Activated T-cell treated with anti-CD3 and anti-CD28 coated beads for 4 hours (primary cell): ENCODE results near the gene PRKAG2.
"Not testable (repeated sequence)": the region's sequence is repeated elsewhere in the genome, so short reads cannot be mapped to it uniquely, and the experiment has no call there.

Experiments used
- DNase-seq: peaks from one replicate; pipeline ENCODE4 v3.0.0-alpha.2; 2020

The PRKAG2 gene

DNA sequence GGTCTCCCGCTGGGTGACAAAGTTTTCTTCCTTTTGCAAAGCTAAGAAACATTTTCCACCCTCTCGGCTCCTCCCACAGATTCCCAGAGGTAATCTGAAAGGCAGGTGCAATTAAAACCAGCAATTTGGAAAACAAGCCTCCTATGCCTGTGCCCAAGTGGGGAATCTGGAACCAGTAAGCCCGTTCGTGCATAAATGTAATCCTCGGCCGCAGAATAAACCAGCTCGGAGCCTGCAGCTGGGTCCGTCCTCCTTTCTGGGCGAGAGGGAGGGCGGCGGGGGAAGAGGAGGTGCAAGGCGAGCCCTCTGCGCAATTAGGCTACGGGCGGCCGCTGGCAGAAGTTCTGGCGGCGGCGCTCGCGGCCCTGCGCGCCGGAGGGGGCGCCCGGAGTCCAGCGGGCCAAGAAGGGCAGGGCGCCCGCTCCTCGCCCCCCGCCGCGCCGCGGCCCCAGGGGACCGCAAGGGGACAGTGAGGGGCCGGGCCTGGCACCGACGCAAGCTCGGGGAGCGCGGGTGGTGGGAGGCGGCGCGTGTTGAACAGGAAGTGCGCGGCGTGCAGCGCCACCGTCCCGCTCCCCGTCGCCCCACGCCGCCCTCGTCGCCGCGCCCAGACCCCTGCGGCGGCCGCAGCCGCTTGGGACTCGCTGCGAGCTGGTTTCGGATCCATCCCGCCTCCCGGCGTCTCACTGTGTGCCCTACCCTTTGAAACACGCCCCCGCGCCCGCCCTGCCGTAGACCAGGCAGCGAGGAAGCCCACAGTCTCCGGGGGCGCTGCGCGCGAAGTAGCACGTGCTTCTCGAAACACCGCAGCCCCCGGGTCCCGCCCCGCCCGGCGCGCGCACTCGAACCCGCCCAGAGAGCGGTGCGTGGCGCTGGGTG, at the start of gene PRKAG2:
Gene PRKAG2 (minus strand): TSS at position 217 of the 879 bp plus-strand sequence. CDS start 495 bp downstream, outside the sequence.
- DNase-seq, result peak; percentile 76

DNA sequence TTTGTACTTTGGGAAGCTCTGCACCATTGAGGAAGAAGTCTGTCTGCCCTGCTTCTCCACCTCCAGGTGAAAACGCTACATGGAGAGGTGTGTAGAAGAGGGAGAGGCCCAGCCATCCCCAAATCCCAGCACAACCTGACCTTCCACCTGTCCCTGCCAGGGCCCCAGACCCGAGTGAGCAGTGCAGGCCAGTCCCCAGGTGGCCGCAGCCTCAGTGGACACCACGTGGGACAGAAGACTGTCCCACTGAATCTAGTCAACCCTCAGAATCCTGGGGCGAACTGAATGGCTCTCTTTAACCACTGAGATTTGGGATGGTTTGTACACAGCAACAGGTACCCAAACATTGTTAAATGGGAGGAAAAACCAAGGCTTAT, 49.4 kb upstream of the PRKAG2 start:
- no peak for DNase-seq

DNA sequence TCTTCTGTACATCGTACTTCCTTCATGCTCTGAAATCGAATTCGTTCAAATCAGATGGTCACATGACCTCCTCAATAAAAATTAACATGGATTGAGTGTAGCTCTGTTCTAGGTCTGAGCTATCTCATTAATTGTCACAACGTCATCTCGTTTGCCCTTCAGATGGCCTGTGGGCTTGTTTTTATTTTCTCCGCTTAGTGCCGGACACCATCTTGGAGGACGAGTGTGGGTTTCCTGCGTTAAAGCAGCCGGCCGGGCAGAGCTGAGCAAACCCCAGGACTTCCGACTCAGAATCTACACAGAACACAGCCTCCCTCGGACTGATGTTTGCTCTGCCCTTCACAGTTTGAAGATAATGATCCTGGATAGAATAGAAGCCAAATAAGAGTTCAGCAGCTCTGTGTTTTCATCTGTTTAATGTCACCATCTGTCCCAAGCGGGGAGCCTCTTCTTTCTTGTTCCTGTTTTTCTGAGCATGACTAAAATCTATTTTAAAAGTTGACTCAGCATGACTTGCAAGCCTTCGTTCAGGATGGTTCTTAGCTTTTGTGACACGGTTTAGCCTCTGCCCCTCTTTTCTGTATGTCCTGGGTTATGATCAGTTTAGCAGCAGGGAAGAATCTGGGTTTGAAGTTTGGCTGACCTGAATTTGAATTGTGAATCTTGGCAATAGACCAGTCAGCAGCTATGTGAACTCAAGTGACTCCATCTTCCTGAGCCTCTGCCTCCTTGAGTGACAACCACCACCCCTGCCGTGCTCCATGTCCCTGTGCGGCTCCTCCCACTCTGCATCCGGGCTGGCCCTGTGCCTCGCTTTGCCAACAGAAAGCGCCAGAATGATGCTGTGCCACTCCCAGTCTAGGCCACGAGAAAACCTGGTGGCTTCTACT, 48.8 kb upstream of the PRKAG2 start:
- no peak for DNase-seq

DNA sequence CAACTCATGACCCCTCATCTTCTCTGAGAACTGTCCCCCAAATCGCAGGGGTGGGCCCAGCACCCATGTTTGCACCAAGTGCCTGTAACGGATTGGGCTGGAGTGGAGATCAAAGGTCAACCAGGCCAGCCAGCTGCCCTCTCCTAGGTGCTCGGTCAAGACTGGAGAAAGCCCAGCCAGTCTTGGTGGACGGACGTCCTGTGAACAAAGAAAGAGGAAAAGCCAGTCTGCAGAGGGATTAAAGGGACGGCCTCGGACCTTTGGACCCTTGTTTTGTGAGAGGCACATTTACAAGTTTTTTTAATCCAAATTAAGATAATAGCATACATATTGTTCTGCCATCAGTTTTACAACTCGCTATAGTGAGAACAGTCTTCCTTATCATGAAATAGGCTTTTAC, 47.6 kb upstream of the PRKAG2 start:
- no peak for DNase-seq

DNA sequence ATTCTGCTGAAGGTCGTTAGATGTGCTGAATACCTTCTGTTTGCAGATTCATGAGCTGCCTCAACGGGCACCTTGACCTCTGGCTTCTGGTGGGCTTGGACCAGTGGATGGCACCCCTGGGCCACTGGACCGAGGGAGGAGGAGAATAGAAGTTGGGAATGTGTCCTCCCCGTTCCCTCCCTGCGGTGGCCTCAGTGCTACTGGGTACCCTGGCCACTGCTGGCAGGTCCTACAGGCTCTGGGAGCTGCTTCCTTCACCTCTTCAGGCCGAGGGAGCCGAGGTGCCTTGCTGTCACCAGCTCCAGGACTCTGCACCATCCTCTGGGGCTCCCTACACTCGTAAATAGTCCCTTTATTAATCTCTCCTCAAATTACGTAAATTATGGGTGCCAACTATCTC, 47.1 kb upstream of the PRKAG2 start:
- no peak for DNase-seq

DNA sequence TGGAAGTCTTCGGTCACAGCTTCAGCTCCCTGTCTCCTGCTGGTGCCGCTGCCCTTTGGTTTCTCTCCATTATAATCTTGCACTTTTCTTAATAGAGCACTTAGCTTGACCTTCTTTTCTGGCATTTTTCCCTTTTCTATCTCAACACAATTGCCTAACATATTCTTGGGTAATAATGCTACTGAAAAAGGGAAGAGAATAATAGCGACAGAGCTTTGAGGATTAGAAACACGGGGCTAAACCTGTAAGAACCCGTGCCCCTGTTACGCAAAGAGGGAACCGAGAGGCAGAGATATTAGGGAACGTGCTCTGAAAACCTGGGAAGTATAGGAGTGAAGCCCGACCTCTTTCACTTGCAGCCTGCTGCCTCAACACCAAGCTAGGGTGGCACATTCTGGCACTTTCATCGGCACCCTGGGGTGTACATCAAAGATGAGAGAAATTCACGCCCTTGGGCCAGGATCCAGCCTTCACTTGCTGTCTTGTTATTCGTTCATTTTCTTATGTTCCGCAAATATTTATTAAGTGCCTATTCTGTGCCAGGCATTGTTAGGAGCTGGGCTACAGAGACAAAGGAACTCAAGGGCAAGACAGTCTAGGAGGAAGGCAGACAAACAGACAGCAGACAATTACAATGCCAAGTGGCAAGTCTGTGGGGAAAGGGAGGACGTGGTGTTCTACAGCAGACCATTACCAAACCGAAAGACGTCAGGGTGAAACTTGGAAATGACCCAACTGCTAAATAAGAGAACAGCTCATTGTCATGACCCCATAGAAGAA, 46.4 kb upstream of the PRKAG2 start:
- DNase-seq, result no peak

DNA sequence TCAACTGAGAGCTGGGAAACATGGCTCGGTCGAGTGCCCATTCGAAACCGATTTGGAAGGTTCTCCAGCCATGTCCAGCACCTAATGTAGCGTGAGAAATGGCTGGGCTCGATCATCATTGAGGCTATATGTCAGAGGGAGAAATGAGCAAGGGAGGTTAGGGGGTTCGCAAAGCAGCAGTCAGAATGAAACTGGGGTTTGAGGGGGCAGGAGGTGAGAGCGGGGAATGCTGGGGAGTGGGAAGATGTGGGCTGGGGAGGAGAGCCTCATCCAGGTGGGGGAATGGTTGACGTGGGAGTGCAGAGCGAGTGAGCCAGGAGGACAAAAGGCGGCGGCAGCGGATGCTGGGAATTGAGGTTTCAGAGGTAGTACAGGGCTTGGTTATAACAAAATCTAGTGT, 44.5 kb upstream of the PRKAG2 start:
- DNase-seq, result no peak

DNA sequence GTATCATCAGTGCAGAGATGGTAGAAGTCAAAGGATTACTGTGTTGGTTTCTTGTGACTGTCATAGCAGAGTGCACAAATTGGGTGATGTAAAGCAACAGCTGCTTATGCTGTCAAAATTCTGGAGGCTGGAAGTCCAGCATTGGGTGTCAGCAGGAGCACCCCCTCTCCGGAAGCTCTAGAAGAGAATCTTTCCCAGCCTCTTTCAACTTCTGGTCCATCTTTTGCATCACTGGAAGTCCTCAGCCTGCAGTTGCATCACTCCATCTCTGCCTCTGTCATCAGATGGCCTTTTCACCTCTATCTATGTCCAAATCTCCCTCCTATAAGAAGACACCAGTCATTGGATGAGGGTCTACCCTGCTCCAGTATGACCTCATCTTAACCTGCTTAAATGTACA, 43.6 kb upstream of the PRKAG2 start:
- DNase-seq, result no peak

DNA sequence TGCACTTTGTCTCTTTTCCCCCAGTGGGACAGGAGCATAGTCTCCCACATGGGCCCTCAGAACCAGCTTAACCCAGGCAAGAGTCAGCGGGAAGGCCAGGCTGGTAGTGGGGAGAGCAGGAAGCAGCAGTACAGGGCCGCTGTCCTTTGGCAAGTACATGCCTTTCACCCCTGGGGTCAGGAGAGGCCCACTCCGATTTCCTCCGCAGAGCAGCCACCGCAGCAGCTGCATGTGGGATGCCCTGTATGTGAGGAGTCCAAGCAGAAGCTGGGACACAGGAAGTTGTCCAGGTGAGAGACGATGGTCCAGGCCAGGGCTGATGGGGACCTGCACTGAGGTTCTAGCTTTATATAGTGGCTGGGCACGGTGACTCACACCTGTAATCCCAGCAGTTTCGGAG, 42.7 kb upstream of the PRKAG2 start:
- DNase-seq, result no peak

DNA sequence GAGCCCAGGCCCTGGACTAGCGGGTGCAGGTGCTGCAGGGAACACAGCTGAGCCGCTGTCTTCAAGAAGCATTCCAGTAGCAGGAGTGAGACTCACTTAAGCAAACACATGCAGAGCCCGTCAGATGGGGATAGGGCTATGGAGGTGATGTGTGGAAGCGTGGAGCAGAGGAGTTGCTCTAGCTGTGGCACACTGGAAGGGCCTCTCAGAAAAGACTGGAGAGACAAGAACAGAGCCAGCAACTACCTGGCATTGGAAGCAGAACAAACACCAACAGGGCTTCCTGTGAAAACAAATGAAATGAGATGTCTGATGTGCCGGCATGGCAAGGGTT, 41.6 kb upstream of the PRKAG2 start:
- no peak for DNase-seq

DNA sequence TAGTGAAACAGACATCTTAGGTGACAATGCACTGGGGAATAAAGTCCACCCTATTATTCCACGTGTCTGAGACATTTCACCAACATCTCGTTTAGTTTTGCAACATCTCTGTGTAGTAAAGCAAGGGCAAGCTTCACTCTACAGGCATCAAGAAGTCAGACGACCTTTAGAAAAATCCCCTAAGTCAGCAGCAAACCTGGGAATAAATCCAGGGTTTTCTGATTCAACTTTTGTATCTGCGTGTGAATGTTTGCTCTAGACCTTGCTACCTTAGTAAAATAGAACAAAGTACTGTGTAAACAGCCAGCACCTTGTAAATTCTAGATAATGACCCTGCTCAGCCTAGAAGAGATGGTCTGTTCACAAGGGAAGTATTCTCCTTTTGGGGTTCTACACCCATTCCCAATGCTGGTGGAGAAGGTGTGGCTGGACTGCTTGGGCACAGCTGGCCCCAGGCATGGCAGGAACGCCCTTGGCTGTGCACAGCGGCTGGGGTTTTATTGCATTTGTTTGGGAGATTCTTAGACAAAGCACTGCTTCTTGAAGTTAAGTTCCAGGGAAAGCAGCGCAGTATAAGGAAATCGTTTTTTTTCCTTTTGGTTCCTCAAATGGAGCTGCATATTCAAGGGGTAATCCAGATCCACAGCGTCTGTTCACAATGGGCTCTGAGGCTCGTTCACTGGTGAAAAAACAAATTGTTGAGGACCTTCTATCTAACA, 41.0 kb upstream of the PRKAG2 start:
- no peak for DNase-seq

DNA sequence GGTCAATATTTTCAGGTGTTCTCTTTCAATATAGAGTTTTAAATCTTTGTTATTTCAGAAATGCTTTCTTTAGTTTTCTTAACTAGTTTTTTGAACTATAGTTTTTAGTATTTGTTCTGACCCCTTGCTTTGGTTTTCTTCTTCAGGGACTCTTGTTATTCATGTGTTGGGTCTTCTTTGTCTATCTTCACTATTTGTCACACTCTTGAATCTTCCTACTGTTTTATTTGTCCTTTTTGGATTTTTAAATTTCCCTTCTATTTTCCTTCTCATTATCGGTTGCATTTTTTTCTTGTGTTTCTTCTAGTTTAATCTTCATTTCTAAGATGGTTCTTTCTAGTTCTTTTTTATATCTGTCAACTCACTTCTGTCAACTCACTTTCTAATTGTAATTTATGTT, 37.1 kb upstream of the PRKAG2 start:
- no peak for DNase-seq

DNA sequence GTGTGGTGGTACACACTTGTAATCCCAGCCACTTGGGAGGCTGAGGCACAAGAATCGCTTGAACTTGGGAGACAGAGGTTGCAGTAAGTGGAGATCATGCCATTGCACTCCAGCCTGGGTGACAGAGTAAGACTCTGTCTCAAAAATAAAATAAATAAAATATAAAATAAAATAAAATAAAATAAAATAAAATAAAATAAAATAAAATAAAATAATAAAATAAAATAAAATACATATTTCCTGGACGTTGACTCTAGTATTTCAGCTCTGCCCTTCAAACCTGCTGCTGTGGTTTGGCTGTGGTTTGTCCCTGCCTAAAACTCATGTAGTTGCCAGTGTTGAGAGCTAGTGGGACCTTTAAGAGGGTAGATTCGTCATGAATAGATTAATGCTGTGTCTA, 33.7 kb upstream of the PRKAG2 start:
- DNase-seq, result not testable (repeated sequence)

DNA sequence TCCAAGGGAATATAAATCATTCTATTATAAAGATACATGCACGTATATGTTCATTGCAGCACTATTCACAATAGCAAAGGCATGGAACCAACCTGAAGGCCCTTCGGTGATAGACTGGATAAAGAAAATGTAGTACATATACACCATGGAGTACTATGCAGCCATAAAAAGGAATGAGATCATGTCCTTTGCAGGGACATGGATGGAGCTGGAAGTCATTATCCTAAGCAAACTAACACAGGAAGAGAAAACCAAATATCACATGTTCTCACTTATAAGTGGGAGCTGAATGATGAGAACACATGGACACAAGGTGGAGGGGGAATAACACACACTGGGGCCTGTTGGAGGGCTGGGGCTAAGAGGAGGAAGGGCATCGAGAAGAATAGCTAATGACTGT, 30.2 kb upstream of the PRKAG2 start:
- DNase-seq, result not testable (repeated sequence)

DNA sequence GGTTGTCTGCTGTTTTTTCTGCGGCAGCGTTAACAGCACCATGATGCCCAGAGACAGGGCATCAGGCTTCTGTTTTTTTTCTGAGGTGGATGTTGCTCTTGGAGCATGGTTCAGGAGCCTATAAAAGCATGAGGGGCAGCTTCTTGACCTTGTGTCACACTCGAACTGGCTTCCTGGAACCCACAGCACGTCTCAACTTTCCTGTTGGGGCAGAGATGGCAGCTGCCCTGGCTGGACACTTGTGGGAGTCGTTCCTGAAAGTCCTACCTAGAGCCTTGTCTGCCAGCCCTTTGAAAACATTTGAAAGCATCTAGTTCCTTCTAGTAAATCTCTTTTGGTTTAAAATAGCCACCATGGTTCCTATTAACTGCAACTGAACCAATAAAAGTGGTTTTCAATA, 28.9 kb upstream of the PRKAG2 start:
- no peak for DNase-seq

DNA sequence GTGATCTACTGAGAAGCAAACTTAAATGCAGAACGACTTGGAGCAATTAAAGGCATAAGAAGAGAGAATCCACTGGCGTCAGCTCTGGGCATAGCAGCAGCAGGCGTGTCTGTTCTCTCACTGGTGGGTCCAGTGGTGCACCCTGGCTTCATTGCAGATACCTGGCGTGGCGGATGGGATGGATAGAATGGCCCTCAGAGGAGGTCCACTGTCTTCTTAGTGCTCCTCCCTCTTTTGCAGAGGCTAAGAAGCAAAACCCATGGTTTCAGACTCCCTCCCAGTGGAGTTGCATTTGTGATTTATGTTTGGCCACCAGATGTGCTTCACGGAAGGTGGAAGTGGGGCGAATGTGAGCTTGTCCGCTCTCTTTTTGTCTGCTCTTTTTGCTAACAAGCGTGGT, 28.4 kb upstream of the PRKAG2 start:
- no peak for DNase-seq

DNA sequence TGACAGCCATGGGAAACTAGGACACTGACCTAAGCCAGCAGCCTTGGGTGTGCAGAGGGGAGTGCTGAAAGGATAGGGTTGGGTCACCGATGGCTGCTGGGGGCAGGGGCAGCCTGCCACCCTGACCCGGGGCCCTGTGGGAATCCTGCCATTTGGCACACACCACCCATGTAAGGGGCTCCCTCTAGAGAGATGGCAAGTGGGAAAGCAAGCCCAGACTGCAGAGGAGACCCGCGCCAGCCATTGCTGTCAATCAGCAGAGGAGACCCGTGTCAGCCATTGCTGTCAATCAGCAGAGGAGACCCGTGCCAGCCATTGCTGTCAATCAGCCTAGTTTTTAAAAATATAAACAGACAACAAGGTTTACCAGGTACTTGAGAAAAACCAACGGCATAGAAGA, 27.4 kb upstream of the PRKAG2 start:
- DNase-seq, result no peak

DNA sequence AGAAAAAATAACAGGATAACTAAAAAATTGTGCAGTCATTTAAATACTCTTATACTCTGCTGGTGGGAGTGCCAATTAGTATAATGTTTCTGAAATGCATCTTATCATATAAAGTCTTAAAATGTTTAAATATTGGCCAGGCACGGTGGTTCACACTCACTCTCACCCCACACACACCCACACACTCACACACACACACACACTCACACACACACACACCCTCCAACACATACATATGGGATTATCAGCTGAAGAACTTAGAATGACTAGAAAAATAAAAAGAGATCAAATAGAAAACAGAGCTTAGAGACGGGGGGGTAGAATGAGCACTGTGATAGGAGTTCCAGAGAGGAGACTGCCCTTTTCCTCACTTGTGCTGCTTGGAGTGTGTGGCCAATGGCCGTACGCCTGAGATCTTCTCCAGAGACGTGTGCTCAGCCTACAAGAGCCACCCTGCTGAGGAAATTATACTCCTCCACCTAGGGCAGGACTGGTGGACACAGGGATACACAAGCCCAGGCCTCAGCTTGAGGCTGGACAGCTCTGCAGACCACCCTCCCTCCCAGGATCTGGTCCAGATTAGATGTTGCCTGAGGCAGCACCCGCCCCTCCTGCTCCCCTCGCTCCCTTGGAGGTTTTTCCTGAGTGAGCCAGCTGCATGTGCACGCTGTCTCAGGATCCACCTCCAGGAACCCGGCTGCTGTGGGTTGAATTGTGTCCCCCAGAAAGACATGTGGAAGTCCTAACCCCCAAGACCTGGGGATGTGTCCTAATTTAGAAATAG, 26.5 kb upstream of the PRKAG2 start:
- DNase-seq, result no peak

DNA sequence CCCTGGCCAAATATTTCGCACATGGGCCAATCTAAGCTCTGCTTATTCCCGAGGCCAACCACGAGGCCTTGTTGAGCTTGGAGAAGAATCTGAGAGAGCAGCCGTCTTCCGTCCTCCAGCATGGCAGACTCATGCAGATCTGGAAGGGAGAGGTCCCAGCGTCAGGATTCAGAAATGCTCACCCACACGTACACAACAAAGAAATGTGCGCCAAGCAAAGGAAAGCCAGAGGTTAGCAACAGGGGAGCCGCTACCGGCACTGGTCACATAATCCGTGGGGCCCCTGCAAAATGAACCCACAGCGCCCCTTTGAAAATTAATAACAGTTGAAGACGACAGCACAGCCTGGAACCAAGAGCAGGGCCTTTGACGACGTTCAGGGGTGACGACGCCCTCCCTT, 25.4 kb upstream of the PRKAG2 start:
- DNase-seq, result no peak

DNA sequence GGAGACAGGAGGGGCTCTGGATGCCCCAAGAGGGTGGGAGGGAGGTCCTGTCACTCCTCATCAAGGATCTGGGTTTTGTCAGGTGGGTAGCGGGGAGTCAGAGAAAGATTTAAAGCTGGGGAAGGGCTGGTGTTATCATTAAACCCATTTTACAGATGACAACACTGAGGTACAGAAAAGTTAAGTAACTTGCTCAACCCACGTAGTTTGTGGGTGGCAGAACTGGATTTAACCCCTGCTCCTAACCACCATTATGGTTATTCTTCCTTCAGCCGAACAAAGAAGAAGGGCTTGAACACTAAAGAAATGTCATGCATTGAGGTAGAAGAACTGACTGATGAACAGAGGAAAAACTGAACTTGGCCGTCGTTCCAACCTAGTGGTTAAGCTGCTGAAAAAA, 24.9 kb upstream of the PRKAG2 start:
- no peak for DNase-seq

DNA sequence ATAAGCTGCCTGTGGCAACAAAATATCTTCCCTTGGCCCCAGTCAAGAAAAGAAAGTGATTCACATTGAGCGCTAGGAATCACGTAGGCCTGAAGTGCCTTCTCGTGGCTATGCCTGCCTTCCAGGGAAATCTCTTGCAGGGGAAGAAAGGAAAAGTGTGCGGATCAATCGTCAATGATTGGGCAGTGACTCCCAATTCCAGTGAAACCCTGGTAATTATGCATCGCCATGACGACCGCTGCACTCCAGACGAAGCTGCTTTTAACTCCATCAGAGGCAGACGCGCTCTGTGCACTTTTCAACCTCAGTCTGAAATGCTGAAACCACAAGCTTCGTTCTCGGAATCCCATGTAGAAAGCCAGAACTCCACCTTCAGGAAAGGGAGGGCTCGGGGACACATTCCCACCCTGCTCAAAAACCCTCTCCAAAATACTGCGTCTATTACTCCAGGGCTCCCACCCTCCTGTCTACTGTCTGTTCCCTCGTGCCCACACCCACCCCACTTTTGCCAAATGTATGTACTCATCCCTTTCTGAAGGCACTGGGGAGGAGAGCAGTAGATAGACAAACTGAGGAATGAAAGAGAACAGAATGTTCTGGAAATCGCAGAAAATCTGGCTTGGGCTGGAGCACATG, 24.2 kb upstream of the PRKAG2 start:
- DNase-seq, result no peak
